CD4-positive, alpha-beta T cell (primary cell): Measurements from ENCODE around the gene RNF26. TPM values are rescaled to one million over a fixed set of nuclear protein-coding genes. Genes with fewer than 3 reads are reported as not detected.

Experiments used
- ATAC-seq: fragments of 200-7000 bp; cut with Tn5 transposase; one replicate; pipeline ENCODE4 v1.10.0; 2022; ENCODE audit warnings: mild to moderate bottlenecking; ENCODE audit not compliant: poor library complexity
- CTCF ChIA-PET: fragments of 350-600 bp; sonication (Branson Sonifier 250); formaldehyde crosslinking; loops from one replicate; lab custom pipeline; 2021; ENCODE audit warnings: antibody characterized with exemption, inconsistent platforms; lab: Charles Lee
- POLR2A ChIA-PET: fragments of 350-600 bp; sonication (Branson Sonifier 250); formaldehyde crosslinking; loops from one replicate; lab custom pipeline; 2021; ENCODE audit warnings: antibody characterized with exemption, inconsistent platforms; lab: Charles Lee
- DNase-seq, 14 experiments: peaks; one replicate each; pipeline ENCODE4 v3.0.0-alpha.2; 2013 to 2020; ENCODE audit warnings: mixed read lengths in 2 of 14
- H3K27ac ChIP-seq, 2 donors: one replicate each; pipeline versions ENCODE4 v1.5.1 to v1.7.0; 2013; ENCODE audit warnings: low read length in 2 of 2, low read depth in 1 of 2, mild to moderate bottlenecking in 1 of 2
- H3K27me3 ChIP-seq, 2 experiments: 1 replicate in 1 of 2; 2 replicates in 1 of 2; pipeline versions ENCODE4 v1.6.1 to v1.7.0; 2013; ENCODE audit warnings: low read length in 2 of 2, control low read depth in 1 of 2, mild to moderate bottlenecking in 1 of 2, moderate library complexity in 1 of 2; ENCODE audit not compliant: insufficient read depth in 2 of 2, control insufficient read depth in 1 of 2
- H3K36me3 ChIP-seq: one replicate; pipeline ENCODE4 v1.6.1; 2013; ENCODE audit warnings: low read length, control low read depth; ENCODE audit not compliant: insufficient read depth
- H3K4me1 ChIP-seq: one replicate; pipeline ENCODE4 v1.6.1; 2013; ENCODE audit warnings: low read length, control low read depth; ENCODE audit not compliant: insufficient read depth
- H3K4me3 ChIP-seq: one replicate; pipeline ENCODE4 v1.5.1; 2013; ENCODE audit warnings: mild to moderate bottlenecking, low read length, moderate library complexity
- H3K9me3 ChIP-seq, 2 experiments: 1 replicate in 1 of 2; 2 replicates in 1 of 2; pipeline versions ENCODE4 v1.6.1 to v1.7.0; 2013; ENCODE audit warnings: low read length in 2 of 2, mild to moderate bottlenecking in 2 of 2, control low read depth in 1 of 2, moderate library complexity in 1 of 2; ENCODE audit not compliant: control insufficient read depth in 1 of 2, insufficient read depth in 1 of 2
- H3K27ac Mint-ChIP-seq: one replicate; pipeline ENCODE4 v1.8.0; 2020; ENCODE audit warnings: mixed read lengths
- H3K27me3 Mint-ChIP-seq: one replicate; pipeline ENCODE4 v1.8.0; 2021; ENCODE audit warnings: mixed read lengths
- H3K36me3 Mint-ChIP-seq: one replicate; pipeline ENCODE4 v1.8.0; 2021; ENCODE audit warnings: low read depth, mixed read lengths
- H3K4me1 Mint-ChIP-seq: one replicate; pipeline ENCODE4 v1.8.0; 2021; ENCODE audit warnings: low read depth, mixed read lengths
- H3K4me3 Mint-ChIP-seq: one replicate; pipeline ENCODE4 v1.8.0; 2020; ENCODE audit warnings: mild to moderate bottlenecking, mixed read lengths
- H3K9me3 Mint-ChIP-seq: one replicate; pipeline ENCODE4 v1.8.0; 2020; ENCODE audit warnings: mixed read lengths
- CTCF ChIP-seq: fragments of 200-600 bp; IDR thresholded peaks from one replicate; pipeline ENCODE4 v1.8.0; 2022; ENCODE audit warnings: antibody characterized with exemption, mild to moderate bottlenecking
- intact Hi-C, 2 experiments: fragments of 100-400 bp; cut with DNase I in 1 of 2; cut with micrococcal nuclease in 1 of 2; formaldehyde crosslinking; loops; one replicate each; pipeline versions ENCODE4 v1.15.1 to v1.9.0; 2023 to 2025; cut with DNase I, micrococcal nuclease
- polyA plus RNA-seq, 2 donors: library from polyadenylated mRNA; unstranded; fragments of 120-200 nt; gene quantifications; one replicate each; pipeline ENCODE4 v1.2.1, GENCODE V29; 2013
- total RNA-seq, 174 experiments: library from RNA in 2 of 174; stranded (reverse) in 2 of 174; gene quantifications; one replicate each; pipeline ENCODE4 v1.2.3 and lab custom pipeline; 2021 to 2026

The RNF26 gene
- 10 to 100 TPM; 18.3 to 20.5 TPM for total RNA-seq
- polyA plus RNA-seq (2013, experiment 1 of 2), result 17.4 TPM
- polyA plus RNA-seq (2013, experiment 2 of 2), result 16.9 TPM
- 6.2 to 36.2 (median 16.0) reads per million in 172 experiments for total RNA-seq (lab: John Stamatoyannopoulos, UW)

- Mint-ChIP-seq H3K4me3 (peak within 1 kb of the TSS; percentile 99), H3K27me3 (peaks cover 13% of the 10 kb centered on the region), H3K36me3 (peaks cover 27% of the 10 kb centered on the region), H3K4me1 (peaks cover 34% of the 10 kb centered on the region), H3K9me3 (no peaks in the 10 kb centered on the region), H3K27ac (peak within 1 kb of the TSS; percentile 94)
- Histone ChIP-seq H3K27ac (peak within 1 kb of the TSS; percentile 47 to 82), H3K4me3 (peak within 1 kb of the TSS; percentile 99), H3K4me1 (peaks cover 33% of the 10 kb centered on the region), H3K27me3 (peaks cover 9 to 11% of the 10 kb centered on the region in 2 experiments), H3K36me3 (peaks cover 4% of the 10 kb centered on the region), H3K9me3 (peaks cover 0 to 2% of the 10 kb centered on the region in 2 experiments)
- no peak for TF ChIP-seq CTCF
- intact Hi-C loops, result no loop called here
- ChIA-PET CTCF (interaction anchor here (1.0 kb wide), 1 partner anchor 13 kb away, joined by 3 read pairs; no protein-coding TSS in a partner anchor), POLR2A (interaction anchor here (0.8 to 1.0 kb wide), 2 partner anchors 19 to 22 kb away, joined by 3 to 4 read pairs; no protein-coding TSS in a partner anchor)
- DNase-seq (peak; percentile 88 to 98 (median 92)), ATAC-seq (peak; percentile 94)
Observed at GRCh38 chr11:119334174-119334930, at the start of gene RNF26. RNF26 (plus strand) TSS chr11:119334527; CDS start chr11:119335123, 596 bp downstream.

- ChIA-PET CTCF (interaction anchor here (0.5 to 4.1 kb wide), 9 partner anchors 13 to 89 kb away, joined by 3 to 49 read pairs (median 3); partner anchors contain the start of gene CBL), POLR2A (interaction anchor here (1.3 to 3.3 kb wide), 2 partner anchors 22 to 80 kb away, joined by 8 to 50 read pairs; partner anchors contain the start of gene CBL)
- peaks cover 11% of the 10 kb centered on the region for H3K4me1 ChIP-seq
- H3K4me3 ChIP-seq, result no peak overlapping the region
- no peaks in the 10 kb centered on the region for H3K9me3 Mint-ChIP-seq
- H3K4me3 Mint-ChIP-seq, result no peak overlapping the region
- TF ChIP-seq CTCF, result no peak
- intact Hi-C loops, result no loop called here
- no peak for ATAC-seq
- H3K27me3 ChIP-seq, result no peaks in the 10 kb centered on the region
- no peaks in the 10 kb centered on the region for H3K27me3 Mint-ChIP-seq
- peaks cover 0 to 7% of the 10 kb centered on the region in 2 experiments for H3K9me3 ChIP-seq
- peaks cover 48% of the 10 kb centered on the region for H3K36me3 ChIP-seq
- DNase-seq, result no peak
- H3K36me3 Mint-ChIP-seq, result peaks cover 63% of the 10 kb centered on the region
- no peak overlapping the region for H3K27ac ChIP-seq
- peaks cover 34% of the 10 kb centered on the region for H3K4me1 Mint-ChIP-seq
- no peak overlapping the region for H3K27ac Mint-ChIP-seq
Observed at GRCh38 chr11:119285431-119285830, 48.9 kb upstream of the RNF26 start.

DNA sequence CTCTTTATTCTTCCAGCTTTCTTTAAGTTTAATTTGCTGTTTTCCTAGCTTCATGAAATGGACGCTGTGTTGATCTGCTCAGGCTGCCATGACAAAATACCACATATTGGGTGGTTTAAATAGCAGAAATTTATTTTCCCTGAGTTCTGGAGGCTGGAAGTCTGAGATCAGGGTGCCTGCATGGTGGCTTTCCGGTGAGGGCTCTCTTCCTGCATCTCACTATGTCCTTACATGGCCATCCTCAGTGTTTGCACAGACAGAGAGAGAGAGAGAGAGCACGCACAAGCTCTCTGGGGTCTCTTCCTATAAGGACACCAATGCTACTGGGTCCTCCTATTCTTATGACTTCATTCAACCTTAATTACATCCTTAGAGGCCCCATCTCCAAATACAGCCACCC lies 46.1 kb upstream of the RNF26 start:
- H3K4me3 ChIP-seq, result no peak overlapping the region
- no peak for ATAC-seq
- H3K4me3 Mint-ChIP-seq, result no peak overlapping the region
- POLR2A ChIA-PET, result interaction anchor here (1.1 kb wide), 1 partner anchor 82 kb away, joined by 3 read pairs; the partner anchor contains the start of gene CBL
- peaks cover 0 to 18% of the 10 kb centered on the region in 2 experiments for H3K9me3 ChIP-seq
- H3K4me1 ChIP-seq, result peaks cover 11% of the 10 kb centered on the region
- DNase-seq, result no peak
- no peaks in the 10 kb centered on the region for H3K9me3 Mint-ChIP-seq
- H3K4me1 Mint-ChIP-seq, result peaks cover 13% of the 10 kb centered on the region
- intact Hi-C loops, result no loop called here
- peaks cover 61% of the 10 kb centered on the region for H3K36me3 ChIP-seq
- CTCF ChIA-PET, result no interaction called here
- no peaks in the 10 kb centered on the region for H3K27me3 ChIP-seq
- no peak overlapping the region for H3K27ac Mint-ChIP-seq
- no peak for TF ChIP-seq CTCF
- peaks cover 76% of the 10 kb centered on the region for H3K36me3 Mint-ChIP-seq
- no peak overlapping the region for H3K27ac ChIP-seq
- H3K27me3 Mint-ChIP-seq, result no peaks in the 10 kb centered on the region
